ENCODE data around the gene P3H3.

Gene P3H3

DNA sequence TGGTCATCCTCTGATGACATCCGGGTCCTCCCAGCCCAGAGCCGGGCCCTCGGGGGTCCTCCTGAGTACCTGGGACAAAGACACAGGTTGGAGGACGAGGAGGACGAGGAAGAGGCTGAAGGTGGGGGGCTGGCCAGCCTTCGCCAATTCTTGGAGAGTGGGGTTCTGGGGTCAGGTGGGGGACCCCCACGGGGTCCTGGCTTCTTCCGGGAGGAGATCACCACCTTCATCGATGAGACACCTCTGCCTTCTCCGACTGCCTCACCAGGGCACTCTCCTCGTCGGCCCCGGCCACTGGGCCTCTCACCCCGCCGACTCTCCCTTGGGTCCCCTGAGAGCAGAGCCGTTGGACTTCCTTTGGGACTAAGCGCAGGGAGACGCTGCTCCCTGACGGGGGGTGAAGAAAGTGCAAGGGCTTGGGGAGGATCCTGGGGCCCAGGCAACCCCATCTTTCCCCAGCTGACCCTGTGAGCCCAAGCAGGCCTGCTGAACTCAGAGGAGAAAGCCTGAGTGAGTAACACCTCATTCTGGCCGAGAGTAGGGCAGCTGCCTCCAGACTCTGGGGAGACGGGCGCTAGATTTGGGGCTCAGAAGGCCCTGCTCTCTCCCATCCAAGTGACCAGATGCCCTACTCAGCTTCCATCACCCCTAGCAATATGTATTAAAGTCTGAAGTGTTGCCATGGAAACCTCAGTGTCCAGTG, 1.3 kb upstream of the P3H3 start:
- DNase-seq (ENCODE audit: low spot score) = no peak

GRCh38 chr12:6827437-6827911, 733 bp upstream of the P3H3 start:
- DNase-seq (ENCODE audit: low spot score) = peak; percentile 96

DNA sequence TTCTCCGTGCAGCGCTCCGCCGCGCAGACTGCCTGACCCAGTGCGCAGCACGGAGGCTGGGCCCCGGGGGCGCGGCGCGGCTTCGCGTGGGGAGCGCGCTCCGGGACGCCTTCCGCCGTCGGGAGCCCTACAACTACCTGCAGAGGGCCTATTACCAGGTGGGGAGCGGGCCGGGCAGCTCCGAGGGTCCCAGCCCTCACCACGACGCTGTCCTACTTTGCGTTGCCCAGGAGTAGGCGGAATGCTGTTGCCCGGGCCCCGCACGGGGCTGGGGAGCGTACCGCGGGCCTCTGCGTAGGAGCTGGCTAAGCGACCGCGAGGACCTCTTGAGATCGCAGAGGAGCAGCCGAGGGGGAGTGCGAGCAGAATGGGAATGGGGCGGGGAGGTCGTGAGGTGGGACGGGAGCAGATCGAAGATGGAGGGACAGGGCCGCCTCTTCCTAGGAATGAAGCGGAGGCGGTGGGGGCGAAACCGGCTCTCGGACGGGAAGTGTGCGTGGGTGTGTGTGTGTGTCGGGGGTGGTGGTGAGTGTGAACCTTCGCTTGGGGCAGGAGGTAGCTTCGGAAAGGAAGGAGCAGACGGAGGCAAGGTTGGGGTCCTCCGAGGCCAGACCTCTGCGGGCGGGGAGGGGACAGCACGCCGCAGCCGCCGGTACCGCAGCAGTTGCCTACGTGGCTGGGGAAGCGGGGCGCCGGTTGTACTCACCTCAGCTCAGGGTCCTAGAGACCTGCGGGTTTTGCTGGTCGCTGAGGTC, 751 bp downstream of the P3H3 start:
- no peak for DNase-seq (ENCODE audit: low spot score)

GRCh38 chr12:6829536-6830220, 1.5 kb downstream of the P3H3 start:
- DNase-seq (ENCODE audit: low spot score) = no peak

GRCh38 chr12:6830286-6830890, 2.2 kb downstream of the P3H3 start:
- DNase-seq (ENCODE audit: low spot score) = no peak

DNA sequence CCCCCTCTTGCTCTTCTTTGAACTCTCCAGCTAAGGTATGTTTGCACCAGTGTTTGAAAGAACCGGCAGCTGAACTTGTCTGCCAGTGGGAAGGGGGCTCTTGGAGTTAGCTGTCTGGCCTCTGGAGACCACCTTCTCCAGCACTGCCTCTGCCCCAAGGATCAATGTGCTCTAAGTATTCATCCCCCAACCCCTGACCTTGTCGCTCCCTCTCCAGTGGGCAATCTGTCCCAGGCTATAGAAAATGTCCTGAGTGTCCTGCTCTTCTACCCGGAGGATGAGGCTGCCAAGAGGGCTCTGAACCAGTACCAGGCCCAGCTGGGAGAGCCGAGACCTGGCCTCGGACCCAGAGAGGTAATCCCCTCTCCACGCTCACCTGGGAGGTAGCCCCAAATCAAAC, 2.8 kb downstream of the P3H3 start:
- no peak for DNase-seq (ENCODE audit: low spot score)

GRCh38 chr12:6831450-6831995, 3.3 kb downstream of the P3H3 start:
- DNase-seq (ENCODE audit: low spot score) = no peak

DNA sequence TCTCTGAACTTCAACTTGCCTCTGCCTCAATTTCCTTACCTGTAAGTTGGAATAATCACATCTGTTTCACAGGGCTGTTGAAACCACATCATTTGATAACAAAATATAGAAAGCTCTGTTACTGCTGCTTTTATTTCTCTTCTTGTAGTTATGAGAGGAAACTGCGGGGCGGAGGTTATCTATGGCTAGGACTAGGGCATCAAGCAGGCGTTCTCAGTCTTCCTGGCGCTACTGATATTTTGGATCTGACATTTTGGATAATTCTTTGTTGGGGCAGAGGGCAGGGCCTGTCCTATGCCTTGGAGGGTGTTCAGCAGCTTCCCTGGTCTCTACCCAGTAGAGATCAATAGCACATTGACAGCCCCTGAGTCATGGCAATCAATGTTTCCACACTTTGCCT, 3.9 kb downstream of the P3H3 start:
- DNase-seq (ENCODE audit: low spot score) = no peak

- no peak for DNase-seq (ENCODE audit: low spot score)
Measured at GRCh38 chr12:6833189-6833890, 5.1 kb downstream of the P3H3 start.

DNA sequence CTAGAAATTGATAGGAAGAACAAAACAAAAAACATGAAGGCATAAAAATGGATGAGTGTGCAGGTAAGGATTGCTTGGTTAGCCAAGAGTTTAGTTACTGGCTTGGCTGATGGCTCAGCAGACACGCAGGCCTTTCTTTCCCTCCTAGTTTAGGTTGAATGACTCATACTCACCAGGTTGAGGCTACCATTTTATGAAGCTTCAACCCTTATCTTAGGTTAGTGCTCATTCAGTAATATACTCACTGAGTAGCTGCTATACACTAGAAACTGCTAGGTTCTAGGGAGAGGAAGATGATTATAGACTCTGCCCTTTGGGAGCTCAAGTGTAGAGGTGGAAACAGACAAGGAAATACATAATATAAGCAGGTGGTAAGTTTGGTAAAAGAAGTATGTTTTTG, 6.0 kb downstream of the P3H3 start:
- DNase-seq (ENCODE audit: low spot score) = no peak

GRCh38 chr12:6834873-6835272, 6.7 kb downstream of the P3H3 start:
- DNase-seq (ENCODE audit: low spot score) = no peak

GRCh38 chr12:6836851-6837250, 8.6 kb downstream of the P3H3 start:
- no peak for DNase-seq (ENCODE audit: low spot score)

DNA sequence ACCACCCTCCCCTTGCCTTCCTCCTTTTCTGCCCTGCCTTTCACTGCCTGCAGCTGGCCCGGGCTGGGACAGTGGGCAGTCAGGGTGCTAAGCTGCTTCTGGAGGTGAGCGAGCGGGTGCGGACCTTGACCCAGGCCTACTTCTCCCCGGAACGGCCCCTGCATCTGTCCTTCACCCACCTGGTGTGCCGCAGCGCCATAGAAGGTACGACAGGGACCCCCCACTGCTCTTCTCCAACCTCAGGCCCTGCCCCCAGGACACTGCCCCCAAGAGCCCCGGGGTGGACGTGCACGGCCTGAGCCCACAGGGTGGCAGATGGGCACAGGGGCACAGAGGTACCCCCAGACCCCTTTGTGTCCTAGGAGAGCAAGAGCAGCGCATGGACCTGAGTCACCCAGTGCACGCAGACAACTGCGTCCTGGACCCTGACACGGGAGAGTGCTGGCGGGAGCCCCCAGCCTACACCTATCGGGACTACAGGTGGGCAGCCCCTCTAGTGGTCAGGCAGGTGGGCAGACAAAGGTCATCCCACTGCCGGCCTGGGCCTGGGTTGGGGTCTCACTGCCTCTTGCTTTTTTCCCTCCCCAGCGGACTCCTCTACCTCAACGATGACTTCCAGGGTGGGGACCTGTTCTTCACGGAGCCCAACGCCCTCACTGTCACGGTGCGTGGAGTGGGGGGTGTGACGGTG, 9.3 kb downstream of the P3H3 start:
- no peak for DNase-seq (ENCODE audit: low spot score)

DNA sequence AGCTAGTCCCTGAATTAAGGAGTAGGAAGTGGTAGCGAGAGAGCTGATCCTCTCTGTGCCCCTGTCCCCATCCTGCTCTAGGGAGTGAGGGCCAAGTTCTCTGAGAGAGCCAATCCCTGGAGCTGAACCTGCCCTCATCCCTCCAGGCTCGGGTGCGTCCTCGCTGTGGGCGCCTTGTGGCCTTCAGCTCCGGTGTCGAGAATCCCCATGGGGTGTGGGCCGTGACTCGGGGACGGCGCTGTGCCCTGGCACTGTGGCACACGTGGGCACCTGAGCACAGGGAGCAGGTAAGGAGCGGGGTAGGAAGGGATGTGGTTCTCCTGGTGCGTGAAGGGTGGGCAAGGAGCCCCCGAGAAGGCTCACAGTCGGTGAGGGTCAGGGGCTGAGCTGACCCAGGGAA, 10.6 kb downstream of the P3H3 start:
- DNase-seq (ENCODE audit: low spot score) = no peak

- DNase-seq (ENCODE audit: low spot score) = no peak
Measured at GRCh38 chr12:6839482-6840201, 11.4 kb downstream of the P3H3 start.

DNA sequence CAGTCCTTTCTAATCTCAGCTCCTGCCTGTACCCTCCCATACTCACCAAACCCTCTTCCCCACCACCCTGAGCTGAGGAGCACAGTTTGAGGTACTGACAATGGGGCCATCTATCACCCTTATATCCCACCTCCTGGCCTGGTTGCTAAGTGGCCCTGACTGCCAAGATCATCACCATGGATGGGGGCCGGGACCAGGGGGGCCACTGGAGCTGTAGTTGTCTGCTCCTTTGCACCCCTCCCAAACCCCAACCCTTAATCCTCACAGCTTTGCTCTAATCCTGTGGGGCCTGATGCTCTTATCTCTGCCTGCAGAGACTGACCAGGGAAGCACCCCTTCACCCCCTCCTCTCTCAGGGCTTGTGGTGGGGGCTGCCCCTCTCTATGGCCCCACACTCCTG, 12.1 kb downstream of the P3H3 start:
- no peak for DNase-seq (ENCODE audit: low spot score)

GRCh38 chr12:6840761-6841515, 12.7 kb downstream of the P3H3 start, which contains the start of gene GNB3:
GNB3 (plus strand) TSS chr12:6840925; CDS start chr12:6841288, 363 bp downstream.
- DNase-seq (ENCODE audit: low spot score) = no peak

DNA sequence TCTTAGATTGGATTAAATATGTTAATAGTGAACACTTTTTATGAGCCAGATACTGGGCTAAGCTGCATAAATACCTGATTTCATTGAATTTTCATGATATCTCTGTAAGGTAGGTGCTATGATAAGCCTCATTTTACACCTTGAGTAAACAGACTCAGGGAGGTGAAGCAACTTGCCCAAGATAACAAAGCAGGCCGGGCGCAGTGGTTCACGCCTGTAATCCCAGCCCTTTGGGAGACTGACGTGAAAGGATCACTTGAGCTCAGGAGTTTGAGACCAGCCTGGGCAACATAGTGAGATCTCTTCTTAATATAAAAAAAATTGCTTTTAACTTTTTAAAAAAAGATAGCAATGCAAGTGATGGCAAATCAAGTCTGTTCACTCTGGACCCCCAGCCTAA, 13.9 kb downstream of the P3H3 start:
- no peak for DNase-seq (ENCODE audit: low spot score)

DNA sequence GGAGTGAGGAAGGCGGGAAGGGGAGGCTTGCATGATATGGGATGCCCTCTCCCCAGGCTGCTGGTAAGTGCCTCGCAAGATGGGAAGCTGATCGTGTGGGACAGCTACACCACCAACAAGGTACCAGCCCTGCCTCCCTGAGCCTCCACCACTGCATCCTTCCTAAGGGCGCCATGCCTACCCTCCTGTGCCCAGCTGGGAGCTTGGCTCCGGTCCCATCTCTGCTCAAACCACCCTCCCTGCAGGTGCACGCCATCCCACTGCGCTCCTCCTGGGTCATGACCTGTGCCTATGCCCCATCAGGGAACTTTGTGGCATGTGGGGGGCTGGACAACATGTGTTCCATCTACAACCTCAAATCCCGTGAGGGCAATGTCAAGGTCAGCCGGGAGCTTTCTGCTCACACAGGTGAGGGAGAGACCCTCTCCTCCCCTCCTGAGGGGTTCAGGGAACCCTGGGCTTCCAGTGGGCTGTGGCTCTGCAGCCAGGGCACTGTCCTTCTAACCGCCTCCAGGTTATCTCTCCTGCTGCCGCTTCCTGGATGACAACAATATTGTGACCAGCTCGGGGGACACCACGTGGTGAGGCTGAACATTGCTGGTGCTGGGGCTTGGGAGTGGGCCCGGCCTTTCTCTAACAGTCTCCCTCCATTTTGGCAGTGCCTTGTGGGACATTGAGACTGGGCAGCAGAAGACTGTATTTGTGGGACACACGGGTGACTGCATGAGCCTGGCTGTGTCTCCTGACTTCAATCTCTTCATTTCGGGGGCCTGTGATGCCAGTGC, 15.1 kb downstream of the P3H3 start:
- DNase-seq (ENCODE audit: low spot score) = no peak
